ENCODE data around the gene CNTN1. TPM values are rescaled to one million over a fixed set of nuclear protein-coding genes. Genes with fewer than 3 reads are reported as not detected.

CNTN1 gene
- total RNA-seq, 1 experiment from 2014 or later = 3.0 TPM

- no peak overlapping the region for H3K4me3 ChIP-seq (replicated peaks in 1 of 2; ENCODE audit: low read depth in 1 of 2, low read length in 2 of 2)
- H3K9ac ChIP-seq (ENCODE audit: low read length) = no peak overlapping the region
- no peaks in the 10 kb centered on the region for H4K20me1 ChIP-seq (ENCODE audit: insufficient read depth)
- intact Hi-C loops (cut with micrococcal nuclease) = no loop called here
- no peak for TF ChIP-seq ATF3 (IDR thresholded peaks at IDR 0.05)
- TF ChIP-seq ZNF274 (IDR thresholded peaks at IDR 0.05; ENCODE audit: low read depth, low read length) = no peak
- no peak for TF ChIP-seq JUND (IDR thresholded peaks at IDR 0.05)
- no peak for TF ChIP-seq YY1 (IDR thresholded peaks at IDR 0.05; ENCODE audit: extremely low read depth, insufficient replicate concordance, low read depth, low read length)
- TF ChIP-seq, protein P1, sequence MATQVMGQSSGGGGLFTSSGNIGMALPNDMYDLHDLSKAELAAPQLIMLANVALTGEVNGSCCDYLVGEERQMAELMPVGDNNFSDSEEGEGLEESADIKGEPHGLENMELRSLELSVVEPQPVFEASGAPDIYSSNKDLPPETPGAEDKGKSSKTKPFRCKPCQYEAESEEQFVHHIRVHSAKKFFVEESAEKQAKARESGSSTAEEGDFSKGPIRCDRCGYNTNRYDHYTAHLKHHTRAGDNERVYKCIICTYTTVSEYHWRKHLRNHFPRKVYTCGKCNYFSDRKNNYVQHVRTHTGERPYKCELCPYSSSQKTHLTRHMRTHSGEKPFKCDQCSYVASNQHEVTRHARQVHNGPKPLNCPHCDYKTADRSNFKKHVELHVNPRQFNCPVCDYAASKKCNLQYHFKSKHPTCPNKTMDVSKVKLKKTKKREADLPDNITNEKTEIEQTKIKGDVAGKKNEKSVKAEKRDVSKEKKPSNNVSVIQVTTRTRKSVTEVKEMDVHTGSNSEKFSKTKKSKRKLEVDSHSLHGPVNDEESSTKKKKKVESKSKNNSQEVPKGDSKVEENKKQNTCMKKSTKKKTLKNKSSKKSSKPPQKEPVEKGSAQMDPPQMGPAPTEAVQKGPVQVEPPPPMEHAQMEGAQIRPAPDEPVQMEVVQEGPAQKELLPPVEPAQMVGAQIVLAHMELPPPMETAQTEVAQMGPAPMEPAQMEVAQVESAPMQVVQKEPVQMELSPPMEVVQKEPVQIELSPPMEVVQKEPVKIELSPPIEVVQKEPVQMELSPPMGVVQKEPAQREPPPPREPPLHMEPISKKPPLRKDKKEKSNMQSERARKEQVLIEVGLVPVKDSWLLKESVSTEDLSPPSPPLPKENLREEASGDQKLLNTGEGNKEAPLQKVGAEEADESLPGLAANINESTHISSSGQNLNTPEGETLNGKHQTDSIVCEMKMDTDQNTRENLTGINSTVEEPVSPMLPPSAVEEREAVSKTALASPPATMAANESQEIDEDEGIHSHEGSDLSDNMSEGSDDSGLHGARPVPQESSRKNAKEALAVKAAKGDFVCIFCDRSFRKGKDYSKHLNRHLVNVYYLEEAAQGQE (IDR thresholded peaks at IDR 0.05; ENCODE audit: low read depth) = no peak
- TF ChIP-seq TCF7L2 (IDR thresholded peaks at IDR 0.05; ENCODE audit: borderline replicate concordance, extremely low read depth, insufficient read depth, insufficient read length) = no peak
- TF ChIP-seq CBX3 (IDR thresholded peaks at IDR 0.05; ENCODE audit: low read depth) = no peak
- no peak for TF ChIP-seq POLR2A (IDR thresholded peaks at IDR 0.05; ENCODE audit: borderline replicate concordance, extremely low read depth, insufficient read depth, insufficient read length)
- no peak for TF ChIP-seq CTCF (IDR thresholded peaks at IDR 0.05 in 2 of 3, conservative IDR thresholded peaks at IDR 0.05 in 1 of 3; ENCODE audit: borderline replicate concordance in 1 of 3, insufficient read depth in 1 of 3, low read depth in 2 of 3, low read length in 2 of 3)
- TF ChIP-seq SRF (IDR thresholded peaks at IDR 0.05; ENCODE audit: low read depth) = no peak
- TF ChIP-seq, protein P2, sequence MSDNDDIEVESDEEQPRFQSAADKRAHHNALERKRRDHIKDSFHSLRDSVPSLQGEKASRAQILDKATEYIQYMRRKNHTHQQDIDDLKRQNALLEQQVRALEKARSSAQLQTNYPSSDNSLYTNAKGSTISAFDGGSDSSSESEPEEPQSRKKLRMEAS (IDR thresholded peaks at IDR 0.05) = no peak
- TF ChIP-seq SP1 (IDR thresholded peaks at IDR 0.05; ENCODE audit: low read depth) = no peak
- no peak for TF ChIP-seq SIN3A (IDR thresholded peaks at IDR 0.05; ENCODE audit: low read depth)
- no peak for TF ChIP-seq EGR1 (IDR thresholded peaks at IDR 0.05; ENCODE audit: low read depth)
- TF ChIP-seq POLR2AphosphoS5 (IDR thresholded peaks at IDR 0.05; ENCODE audit: low read depth, low read length) = no peak
- TF ChIP-seq FOSL1 (IDR thresholded peaks at IDR 0.05; ENCODE audit: low read depth) = no peak
- TF ChIP-seq CEBPB (IDR thresholded peaks at IDR 0.05; ENCODE audit: low read depth) = no peak
- TF ChIP-seq ZFX (IDR thresholded peaks at IDR 0.05) = no peak
- TF ChIP-seq RAD21 (IDR thresholded peaks at IDR 0.05; ENCODE audit: low read depth) = no peak
- H3K9me2 ChIP-seq (ENCODE audit: insufficient read depth) = no peaks in the 10 kb centered on the region
- no peak overlapping the region for H3K27ac ChIP-seq (ENCODE audit: low read depth, low read length)
- no peak for ATAC-seq
- RAD21 ChIA-PET (ENCODE audit: low non-redundant PET in 1 of 2, low total read pairs in 2 of 2, uncharacterized antibody in 2 of 2, unreplicated experiment in 2 of 2) = no interaction called here
- POLR2A ChIA-PET = no interaction called here
- no peaks in the 10 kb centered on the region for H3K36me3 ChIP-seq (ENCODE audit: control insufficient read depth in 1 of 2, insufficient read depth in 2 of 2, low read length in 2 of 2)
- H3K4me1 ChIP-seq (ENCODE audit: control insufficient read depth in 1 of 2, insufficient read depth in 2 of 2, low read length in 2 of 2) = no peaks in the 10 kb centered on the region
- BruUV-seq (replicated peaks) = no TSS peak
- H3K79me2 ChIP-seq (ENCODE audit: insufficient read depth, low read length) = no peaks in the 10 kb centered on the region
- H3K27me3 ChIP-seq (ENCODE audit: insufficient read depth, low read length) = no peaks in the 10 kb centered on the region
- no peak for DNase-seq (ENCODE audit: low read depth, low spot score)
- CTCF ChIA-PET = no interaction called here
- no peaks in the 10 kb centered on the region for H3K9me3 ChIP-seq (ENCODE audit: control insufficient read depth in 1 of 2, insufficient read depth in 1 of 2, low read depth in 1 of 2, low read length in 2 of 2)
- H3K4me2 ChIP-seq (ENCODE audit: low read length) = no peak overlapping the region
- no peak overlapping the region for H2AFZ ChIP-seq (ENCODE audit: low read depth, low read length, poor library complexity, severe bottlenecking)
Observed at GRCh38 chr12:41101806-41102205, 409.6 kb downstream of the CNTN1 start.

Measured in HCT116 (cell line).